Suppressor macrophage treated with lipopolysaccharide for 1 hour (primary cell): Measurements from ENCODE around the gene CYP2U1.
"Not testable (repeated sequence)": the region's sequence is repeated elsewhere in the genome, so short reads cannot be mapped to it uniquely, and the experiment has no call there.

Experiments
- DNase-seq, 3 donors: peaks; one replicate each; pipeline ENCODE4 v3.0.0-alpha.2; 2020 to 2022

Gene CYP2U1

DNA sequence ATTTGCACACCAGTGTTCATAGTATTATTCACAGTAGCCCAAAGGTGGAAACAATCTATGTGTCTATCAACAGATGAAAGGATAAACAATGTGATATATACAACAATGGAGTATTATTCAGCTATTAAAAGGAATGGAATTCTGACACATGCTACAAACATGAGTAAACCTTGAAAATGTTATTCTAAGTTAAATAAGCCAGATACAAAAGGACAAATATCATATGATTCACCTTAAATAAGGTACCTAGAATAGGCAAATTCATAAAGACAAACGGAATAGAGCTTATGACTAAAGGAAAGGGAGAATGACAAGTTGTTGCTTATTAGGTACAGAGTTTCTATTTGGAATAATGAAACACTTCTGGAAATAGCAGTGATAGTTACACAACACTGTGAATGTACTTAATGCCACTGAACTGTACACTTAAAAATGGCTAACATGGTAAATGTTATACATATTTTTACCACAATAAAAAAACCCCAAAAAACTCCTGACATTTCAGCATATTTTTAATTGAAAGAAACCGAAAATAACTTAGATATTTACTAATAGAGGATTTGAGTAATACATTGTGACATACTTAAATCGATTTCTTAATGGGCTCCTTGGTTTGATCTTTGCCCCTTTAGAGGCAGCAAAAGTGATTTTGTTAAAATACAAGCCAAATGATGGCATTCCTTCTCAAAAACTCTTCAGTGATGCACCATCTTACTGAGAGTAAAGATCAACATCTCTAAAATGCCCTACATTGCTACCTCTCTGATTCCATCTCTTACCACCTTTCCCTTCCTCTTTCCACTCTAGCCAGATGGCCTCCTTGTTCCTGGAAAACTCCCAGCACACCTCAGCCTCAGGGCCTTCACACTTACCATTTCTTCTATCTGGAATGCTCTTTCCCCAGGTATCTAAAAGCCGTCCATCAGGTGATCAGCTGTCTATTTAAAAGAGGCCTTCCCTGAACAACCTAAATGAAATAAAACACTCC lies 8.6 kb upstream of the CYP2U1 start:
- peak in 1 of 3 donors; percentile 31 for DNase-seq

DNA sequence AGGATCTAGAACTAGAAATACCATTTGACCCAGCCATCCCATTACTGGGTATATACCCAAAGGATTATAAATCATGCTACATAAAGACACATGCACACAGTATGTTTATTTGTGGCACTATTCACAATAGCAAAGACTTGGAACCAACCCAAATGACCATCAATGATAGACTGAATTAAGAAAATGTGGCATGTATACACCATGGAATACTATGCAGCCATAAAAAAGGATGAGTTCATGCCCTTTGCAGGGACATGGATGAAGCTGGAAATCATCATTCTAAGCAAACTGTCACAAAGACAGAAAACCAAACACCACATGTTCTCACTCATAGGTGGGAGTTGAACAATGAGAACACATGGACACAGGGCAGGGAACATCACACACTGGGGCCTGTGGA lies 5.6 kb upstream of the CYP2U1 start:
- DNase-seq: not testable (repeated sequence)

DNA sequence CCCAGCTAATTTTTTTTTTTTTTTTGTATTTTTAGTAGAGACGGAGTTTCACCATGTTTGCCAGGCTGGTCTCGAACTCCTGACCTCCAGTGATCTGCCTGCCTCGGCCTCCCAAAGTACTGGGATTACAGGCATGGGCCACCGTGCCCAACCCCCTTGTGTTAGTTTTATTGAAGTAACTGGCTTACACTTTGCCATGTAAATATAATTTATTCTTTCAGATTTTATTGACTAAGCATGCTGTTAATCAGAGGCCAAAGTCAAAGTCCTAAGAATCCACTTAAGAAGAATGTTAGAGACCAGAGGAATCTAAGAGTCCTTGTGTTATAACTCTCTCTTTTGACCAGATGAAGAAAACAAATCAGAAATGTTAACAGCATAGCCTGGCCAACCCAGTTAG lies 4.5 kb upstream of the CYP2U1 start:
- not testable (repeated sequence) for DNase-seq

DNA sequence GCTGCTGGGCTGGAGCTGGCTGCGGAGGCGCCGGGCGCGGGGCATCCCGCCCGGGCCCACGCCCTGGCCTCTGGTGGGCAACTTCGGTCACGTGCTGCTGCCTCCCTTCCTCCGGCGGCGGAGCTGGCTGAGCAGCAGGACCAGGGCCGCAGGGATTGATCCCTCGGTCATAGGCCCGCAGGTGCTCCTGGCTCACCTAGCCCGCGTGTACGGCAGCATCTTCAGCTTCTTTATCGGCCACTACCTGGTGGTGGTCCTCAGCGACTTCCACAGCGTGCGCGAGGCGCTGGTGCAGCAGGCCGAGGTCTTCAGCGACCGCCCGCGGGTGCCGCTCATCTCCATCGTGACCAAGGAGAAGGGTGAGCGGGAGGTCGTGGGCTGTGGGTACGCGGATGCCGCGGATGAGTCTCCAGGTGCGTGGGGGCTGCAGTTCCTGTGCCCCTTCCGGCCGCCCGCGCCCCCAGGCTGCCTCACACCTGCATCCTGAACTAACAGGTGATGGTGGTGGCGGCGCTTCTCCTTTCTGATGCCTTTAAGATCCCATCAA lies 499 bp downstream of the CYP2U1 start:
- no peak for DNase-seq

DNA sequence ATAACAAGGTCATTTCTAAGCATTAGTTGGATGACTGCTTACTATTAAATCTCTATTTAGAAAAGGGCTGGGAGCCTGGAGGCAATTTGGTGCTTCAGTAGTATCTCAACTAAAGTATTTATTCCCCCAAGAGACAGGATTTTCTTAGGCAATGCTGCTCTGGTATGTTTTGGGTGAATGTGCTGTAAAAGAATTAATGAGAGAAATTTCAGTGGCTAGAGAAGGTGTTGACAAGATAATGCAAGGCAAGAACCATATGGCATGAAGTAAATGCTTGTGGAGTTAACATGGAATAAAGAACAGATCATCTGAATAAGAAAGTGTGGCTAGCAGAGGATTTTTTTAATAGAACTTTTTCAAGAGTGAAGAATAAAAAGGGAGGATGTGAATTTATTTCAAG lies 3.9 kb downstream of the CYP2U1 start:
- DNase-seq: no peak

DNA sequence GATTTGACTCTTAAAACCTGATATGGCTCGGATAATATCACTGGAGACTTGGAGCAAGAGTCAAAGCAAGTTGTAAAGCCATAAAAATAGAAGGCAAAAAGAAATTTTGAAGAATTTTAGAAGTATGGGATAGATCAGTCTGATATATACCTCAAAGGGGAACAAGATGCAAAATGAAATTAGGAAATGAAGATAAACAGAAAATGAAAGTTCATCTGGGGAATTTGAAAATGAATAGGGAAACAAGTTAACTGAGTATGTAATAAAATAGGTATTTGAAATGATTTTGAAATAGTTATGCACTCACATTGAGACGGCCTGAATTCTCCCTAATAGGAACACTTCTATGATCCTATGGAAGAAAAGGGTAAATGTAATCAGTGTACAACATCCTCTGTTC lies 5.7 kb downstream of the CYP2U1 start:
- peak in 2 of 3 donors; percentile 62 to 63 for DNase-seq

DNA sequence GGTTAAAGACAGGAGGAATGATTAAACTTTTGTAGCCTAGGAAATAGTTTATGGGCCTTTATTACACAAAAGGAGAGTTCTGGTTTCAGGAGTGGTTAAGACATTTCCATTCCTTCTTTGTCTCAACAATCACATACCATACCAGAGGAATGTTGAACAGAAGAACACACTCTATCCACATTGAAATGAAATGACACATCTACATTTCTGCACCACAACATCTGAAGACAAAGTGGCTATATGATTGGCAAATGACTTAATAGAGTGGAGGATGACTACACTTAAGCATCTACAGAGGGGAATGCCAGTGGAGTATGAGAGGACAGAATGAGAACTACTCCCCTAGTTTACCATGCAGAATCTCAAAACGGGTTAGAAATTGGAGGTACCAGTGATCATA lies 8.0 kb downstream of the CYP2U1 start:
- DNase-seq: no peak

DNA sequence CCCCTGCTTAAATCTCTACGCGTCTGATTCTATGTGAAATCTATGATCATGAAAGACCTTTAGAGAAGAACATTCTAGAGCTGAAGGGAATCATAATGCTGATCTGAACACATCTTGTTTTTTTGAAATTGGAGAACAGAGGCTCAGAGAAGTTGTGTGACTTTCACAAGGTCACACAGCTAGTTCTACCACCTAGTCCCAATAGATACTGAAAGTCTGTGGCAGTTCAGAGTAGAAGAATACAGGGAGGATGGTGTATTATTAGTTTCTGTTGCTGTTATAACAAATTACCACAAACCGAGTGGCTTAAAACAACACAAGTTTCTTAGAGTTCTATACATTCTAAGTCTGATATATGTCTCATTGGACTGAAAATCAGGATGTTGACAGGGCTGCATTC lies 14.5 kb downstream of the CYP2U1 start:
- no peak for DNase-seq

DNA sequence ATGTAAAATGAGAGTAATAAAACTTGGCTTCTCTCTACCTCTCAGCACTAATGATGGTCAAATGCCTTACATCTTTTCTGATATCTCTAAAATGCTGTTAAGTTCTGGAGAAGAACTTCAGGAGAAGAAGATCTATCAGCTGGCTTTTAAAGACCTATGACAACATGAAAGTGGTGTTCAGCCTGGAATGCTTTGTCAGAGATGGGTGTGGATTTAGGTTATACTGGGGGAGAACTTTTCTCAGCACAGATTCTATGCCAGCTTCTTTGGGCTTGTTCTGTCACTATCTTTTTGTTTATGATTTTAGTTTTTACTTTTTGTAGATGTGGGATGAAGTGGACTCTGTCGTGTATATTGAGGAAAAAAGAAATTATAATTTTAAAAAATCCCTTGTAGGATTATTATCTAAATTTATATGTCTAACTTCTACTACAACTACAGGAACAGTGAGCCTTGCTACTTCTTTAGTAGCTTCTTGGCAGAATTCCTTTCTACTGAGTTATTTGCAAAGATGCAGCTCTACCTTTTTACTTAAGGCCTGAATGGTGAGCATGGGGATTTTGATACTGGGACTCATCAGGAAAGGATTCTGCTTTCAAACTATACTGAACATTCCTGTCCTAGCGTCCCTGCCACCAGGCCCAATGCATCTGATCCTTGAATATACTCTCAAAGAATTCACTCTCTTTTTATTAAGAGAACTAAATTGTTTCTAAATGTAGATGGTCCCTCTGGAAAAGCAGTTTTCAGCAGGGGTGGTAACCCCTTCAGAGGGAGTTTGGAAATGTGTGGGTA lies 19.6 kb downstream of the CYP2U1 start:
- DNase-seq: no peak

DNA sequence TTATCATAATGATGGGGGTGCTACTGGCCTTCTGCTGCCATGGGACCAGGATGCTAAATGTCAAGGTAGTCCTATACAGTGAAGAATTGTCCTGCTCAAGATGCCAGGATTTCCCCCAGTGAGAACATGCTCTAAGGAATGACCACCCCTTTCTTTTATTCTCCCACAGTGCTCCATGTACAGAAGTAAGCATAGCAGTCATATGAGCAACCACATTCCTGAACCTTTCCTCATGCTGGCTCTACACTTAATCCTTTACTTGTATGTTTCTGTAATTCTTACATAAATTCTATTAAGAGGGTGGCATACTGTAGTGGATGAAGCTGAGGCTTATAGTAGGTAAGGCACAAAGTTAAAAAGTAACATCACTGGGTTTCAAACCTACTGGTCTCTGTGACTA lies 20.2 kb downstream of the CYP2U1 start:
- no peak for DNase-seq

DNA sequence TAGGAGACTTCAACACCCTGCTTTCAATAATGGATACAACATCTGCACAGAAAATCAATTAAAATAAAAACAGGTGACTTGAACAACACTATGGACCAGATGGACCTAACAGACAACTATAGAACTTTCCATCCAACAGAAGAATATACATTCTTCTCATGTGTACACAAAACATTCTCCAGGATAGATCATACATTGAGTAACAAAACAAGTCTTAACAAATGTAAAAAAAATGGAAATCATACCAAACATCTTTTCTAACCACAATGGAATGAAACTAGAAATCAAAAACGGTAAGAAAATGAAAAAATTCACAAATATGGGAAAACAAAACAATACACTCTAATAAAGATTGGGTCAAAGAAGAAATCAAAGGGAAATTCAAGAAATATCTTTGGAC lies 24.7 kb downstream of the CYP2U1 start:
- no peak for DNase-seq

DNA sequence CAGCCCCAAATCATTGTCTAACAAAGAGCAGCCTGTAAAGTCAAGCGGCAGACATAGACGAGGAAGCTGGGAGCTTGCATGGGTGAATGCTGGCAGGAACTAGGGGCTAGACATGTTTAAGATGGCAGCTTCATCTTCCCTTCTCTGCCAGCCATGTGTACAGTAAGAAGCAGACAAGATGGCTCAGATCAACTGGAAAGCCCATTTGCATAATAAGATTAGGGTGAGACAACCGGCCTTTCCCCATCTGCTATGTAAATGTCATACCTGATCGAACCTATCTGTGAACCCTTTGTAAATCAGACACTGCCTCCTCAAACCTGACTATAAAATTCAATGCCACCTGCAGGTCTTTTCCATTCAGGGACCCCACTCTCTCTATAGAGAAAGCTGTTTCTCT lies 35.6 kb downstream of the CYP2U1 start:
- no peak for DNase-seq

DNA sequence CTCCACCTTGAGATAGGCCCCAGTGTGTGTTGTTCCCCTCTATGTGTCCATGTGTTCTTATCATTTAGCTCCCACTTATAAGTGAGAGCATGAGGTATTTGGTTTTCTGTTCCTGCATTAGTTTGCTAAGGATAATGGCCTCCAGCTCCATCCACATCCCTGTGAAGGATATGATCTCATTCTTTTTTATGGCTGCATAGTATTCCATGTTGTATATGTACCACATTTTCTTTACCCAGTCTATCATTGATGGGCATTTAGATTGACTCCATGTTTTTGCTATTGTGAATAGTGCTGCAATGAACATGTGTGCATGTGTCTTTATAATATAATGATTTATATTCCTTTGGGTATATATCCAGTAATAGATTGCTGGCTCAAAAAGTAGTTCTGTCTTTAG lies 36.2 kb downstream of the CYP2U1 start:
- DNase-seq: not testable (repeated sequence)

DNA sequence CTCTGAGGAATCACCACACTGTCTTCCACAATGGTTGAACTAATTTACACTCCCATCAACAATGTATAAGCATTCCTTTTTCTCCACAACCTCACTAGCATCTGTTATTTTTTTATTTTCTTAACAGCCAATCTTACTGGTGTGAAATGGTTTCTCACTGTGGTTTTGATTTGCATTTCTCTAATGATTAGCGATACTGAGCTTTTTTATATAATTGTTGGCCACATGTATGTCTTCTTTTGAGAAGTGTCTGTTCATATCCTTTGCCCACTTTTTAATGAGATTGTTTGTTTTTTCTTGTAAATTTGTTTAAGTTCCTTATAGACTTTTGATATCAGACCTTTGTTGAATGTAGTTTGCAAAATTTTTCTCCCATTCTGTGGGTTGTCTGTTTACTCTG lies 36.6 kb downstream of the CYP2U1 start:
- DNase-seq: not testable (repeated sequence)

DNA sequence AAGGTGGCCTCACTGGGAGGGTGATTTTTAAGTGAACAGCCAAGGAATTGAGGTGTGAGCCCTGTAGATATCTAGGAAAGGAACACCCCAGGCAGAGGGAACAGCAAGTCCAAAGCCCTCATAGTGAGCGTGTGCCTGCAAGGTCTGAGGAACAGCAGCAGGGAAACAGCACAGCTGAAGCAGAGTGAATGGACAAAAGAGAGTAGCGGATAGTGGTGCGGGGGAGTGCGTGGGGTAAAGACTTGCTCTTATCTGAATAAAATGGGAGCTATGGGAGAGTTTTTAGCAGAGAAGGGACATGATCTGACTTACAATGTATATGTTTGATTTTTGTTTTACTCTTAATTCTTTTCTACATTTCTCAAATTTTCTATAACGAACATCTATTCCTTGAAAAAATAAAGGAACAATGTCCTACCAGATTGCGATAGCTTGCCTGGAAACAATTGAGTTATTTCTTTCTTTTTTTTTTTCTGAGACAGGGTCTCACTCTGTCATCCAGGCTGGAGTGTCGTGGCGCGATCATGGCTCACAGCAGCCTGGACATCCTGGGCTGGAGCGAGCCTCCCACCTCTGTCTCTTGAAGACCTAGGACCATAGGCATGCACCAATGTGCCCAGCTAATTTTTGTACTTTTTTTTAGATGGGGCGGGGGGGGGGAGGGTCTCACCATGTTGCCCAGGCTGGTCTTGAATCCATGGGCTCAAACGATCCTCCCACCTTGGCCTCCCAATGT lies 38.9 kb downstream of the CYP2U1 start:
- DNase-seq: no peak

DNA sequence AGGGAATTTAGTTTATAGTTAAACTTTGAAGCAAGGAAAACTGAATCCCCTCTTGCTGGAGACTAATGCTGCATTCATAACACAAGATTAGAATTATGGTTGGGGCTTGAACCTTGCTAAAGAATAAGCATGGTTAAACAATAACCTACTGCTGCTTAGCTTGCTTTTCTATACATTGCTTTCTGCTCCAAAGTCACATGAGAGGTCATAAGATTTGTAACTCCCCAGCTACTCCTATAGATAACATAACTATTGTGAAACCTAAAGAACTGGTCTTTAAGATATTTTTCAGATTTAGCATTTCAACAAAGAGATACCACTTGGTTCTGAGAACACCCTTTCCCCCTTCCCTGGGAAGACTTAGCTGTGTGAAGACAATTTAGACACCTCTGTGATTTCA lies 41.3 kb downstream of the CYP2U1 start:
- no peak for DNase-seq

DNA sequence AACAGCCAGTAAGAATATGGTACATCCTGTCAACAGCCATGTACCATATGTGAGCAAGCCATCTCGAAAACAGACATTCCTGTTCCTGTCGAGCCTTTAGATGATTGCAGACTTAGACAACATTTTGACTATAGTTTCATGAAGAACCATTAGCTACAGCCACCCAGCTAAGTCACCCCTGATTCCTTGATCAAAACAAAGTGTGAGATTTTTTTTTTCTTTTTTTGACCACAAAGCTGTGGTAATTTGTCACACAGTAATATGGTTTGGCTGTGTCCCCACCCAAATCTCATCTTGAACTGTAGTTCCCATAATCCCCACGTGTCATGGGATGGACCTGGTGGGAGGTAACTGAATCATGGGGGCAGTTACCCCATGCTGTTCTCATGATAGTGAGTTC lies 43.2 kb downstream of the CYP2U1 start:
- DNase-seq: no peak

DNA sequence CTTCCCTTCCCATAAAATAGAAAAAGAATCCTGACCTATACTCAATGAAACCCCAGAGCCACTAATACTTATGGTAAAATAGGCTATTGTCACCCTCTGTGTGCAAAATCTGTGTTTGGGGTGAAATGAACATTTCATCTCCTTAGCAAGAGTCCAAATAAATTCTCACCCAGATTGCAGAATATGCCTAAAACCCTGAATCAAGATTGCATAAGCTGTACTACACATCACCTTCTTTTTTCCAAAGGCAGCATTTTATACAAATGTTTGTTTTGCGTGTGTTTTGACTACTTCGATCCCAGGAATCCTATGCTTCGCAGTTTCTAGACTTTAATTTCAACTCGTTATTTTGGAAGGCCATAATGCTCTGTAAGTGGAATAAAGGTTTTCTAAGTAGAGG lies 46.1 kb downstream of the CYP2U1 start:
- no peak for DNase-seq

DNA sequence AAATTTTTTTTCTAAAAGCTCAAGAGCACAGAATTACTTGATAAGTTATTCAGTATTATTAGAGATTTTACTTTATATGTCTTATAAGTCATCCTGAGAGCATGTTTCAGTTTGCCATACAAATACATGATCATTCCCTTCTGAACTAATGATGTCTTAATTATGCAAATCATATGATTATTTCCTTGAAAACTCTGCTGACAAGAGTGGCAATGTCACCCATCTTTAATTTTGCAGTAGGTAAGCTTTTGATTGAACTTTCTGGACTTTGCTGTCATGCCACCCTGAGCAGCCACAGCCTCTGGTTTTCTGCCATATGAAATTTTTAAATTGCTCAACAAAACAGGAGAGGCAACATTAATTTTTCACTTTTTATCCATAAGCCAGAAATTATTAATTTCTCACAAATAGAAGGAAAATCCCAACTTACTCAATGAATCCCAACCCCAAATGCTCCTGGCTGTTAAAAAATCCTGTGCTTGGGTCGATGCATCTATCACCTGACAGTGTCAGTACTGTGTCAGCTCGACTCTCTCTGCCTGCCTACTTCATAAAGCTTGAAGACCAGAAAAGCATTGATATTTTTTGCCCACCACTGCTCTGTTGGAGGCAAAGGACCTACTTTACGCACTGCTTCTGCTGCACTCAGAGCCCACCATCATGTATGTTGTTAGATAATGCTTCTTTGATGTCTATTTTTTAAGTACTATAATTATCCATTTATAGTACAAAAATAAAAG lies 46.8 kb downstream of the CYP2U1 start:
- no peak for DNase-seq

DNA sequence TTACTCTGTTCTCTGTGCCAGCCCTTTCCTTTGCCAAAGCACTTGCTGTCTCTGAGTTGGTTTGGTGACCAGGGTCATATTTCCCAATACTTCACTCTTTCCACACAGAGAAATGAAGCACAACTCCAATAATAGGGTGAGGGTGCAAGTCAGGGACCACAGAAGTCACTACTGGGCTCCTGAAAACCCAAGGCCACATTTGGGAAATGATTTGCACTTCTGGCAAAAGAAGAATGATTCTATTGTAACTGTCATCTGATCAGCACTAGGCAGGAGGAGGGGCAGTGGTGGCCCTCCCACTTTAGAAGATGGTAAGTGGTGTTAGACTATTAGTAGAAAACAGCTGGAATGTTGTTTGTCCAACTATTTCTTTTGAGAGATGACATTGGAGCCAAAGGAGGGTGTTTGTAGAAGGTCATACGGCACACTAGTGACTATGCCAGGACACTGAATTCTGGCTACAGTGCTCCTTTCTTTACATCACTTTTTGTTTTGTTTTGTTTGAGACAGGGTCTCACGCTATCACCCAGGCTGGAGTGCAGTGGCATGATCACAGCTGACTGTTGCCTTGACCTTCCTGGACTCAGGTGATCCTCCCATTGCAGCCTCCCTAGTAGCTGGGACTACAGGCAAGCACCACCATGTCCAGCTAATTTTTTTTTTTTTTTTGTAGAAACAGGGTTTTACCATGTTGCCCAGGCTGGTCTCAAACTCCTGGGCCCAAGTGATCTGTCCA lies 47.5 kb downstream of the CYP2U1 start:
- DNase-seq: no peak
